RWPE2 (cell line): ENCODE results near the gene FAM222B.

Experiments used
- ATAC-seq: fragments of 200-7000 bp; cut with Tn5 transposase; 3 replicates; pipeline ENCODE4 v1.9.1; 2021; ENCODE audit warnings: low read depth
- DNase-seq: peaks from one replicate; pipeline ENCODE4 v3.0.0-alpha.2; 2020; ENCODE audit warnings: low spot score
- H3K27ac ChIP-seq: fragments of 450-650 bp; 2 replicates; pipeline ENCODE4 v1.5.1; 2017; ENCODE audit warnings: mild to moderate bottlenecking; ENCODE audit not compliant: poor library complexity, severe bottlenecking
- H3K27me3 ChIP-seq: fragments of 250-450 bp; sonication (Bioruptor Pico); 2 replicates; pipeline ENCODE4 v1.5.1; 2021; ENCODE audit warnings: mild to moderate bottlenecking, moderate library complexity; ENCODE audit not compliant: insufficient read depth, poor library complexity, severe bottlenecking
- H3K36me3 ChIP-seq: fragments of 250-450 bp; sonication (Bioruptor Pico); 2 replicates; pipeline ENCODE4 v1.5.1; 2020; ENCODE audit warnings: low read depth, mild to moderate bottlenecking, moderate library complexity
- H3K4me1 ChIP-seq: fragments of 250-450 bp; sonication (Bioruptor Pico); 2 replicates; pipeline ENCODE4 v1.5.1; 2021; ENCODE audit warnings: mild to moderate bottlenecking, moderate library complexity; ENCODE audit not compliant: insufficient read depth, poor library complexity, severe bottlenecking
- H3K4me3 ChIP-seq: fragments of 250-450 bp; sonication (Bioruptor Pico); 2 replicates; pipeline ENCODE4 v1.5.1; 2021; ENCODE audit warnings: mild to moderate bottlenecking, moderate library complexity; ENCODE audit not compliant: severe bottlenecking
- H3K9me3 ChIP-seq: fragments of 250-450 bp; sonication (Bioruptor Pico); 2 replicates; pipeline ENCODE4 v1.5.1; 2021; ENCODE audit warnings: mild to moderate bottlenecking, moderate library complexity; ENCODE audit not compliant: severe bottlenecking
- CTCF ChIP-seq: fragments of 450-650 bp; IDR thresholded peaks from one replicate; pipeline ENCODE4 v1.5.1; 2017; ENCODE audit warnings: mild to moderate bottlenecking, moderate library complexity; ENCODE audit not compliant: poor library complexity, severe bottlenecking

Gene FAM222B

GRCh38 chr17:28706471-28707338, 135.9 kb downstream of the FAM222B start:
- Histone ChIP-seq H3K4me3 (no peak overlapping the region), H3K27me3 (no peaks in the 10 kb centered on the region), H3K4me1 (no peaks in the 10 kb centered on the region), H3K9me3 (no peaks in the 10 kb centered on the region), H3K36me3 (peaks cover 11% of the 10 kb centered on the region), H3K27ac (no peak overlapping the region)
- no peak for TF ChIP-seq CTCF
- ATAC-seq (no peak), DNase-seq (no peak)
